ENCODE data around the gene CD81.

Gene CD81

GRCh38 chr11:2435288-2436012 is 58.3 kb downstream of the CD81 start:
- TF ChIP-seq ZNF70 (CRISPR knock-in tag; IDR thresholded peaks at IDR 0.05) (no peak), ZC3H10 (CRISPR knock-in tag; IDR thresholded peaks at IDR 0.05) (no peak)
- no peak for ATAC-seq

- ATAC-seq = no peak
- TF ChIP-seq TOX (CRISPR knock-in tag; IDR thresholded peaks at IDR 0.05; ENCODE audit: borderline replicate concordance) (no peak), TSHZ2 (CRISPR knock-in tag; IDR thresholded peaks at IDR 0.05) (no peak), ZNF8 (CRISPR knock-in tag; IDR thresholded peaks at IDR 0.05) (no peak), ZNF70 (CRISPR knock-in tag; IDR thresholded peaks at IDR 0.05) (no peak), BACH2 (CRISPR knock-in tag; IDR thresholded peaks at IDR 0.05; ENCODE audit: borderline replicate concordance) (no peak), ISL1 (CRISPR knock-in tag; IDR thresholded peaks at IDR 0.05) (no peak), ZC3H10 (CRISPR knock-in tag; IDR thresholded peaks at IDR 0.05) (no peak), TCF4 (CRISPR knock-in tag; IDR thresholded peaks at IDR 0.05; ENCODE audit: borderline replicate concordance) (no peak), ZFP3 (CRISPR knock-in tag; IDR thresholded peaks at IDR 0.05) (no peak), OSR1 (CRISPR knock-in tag; IDR thresholded peaks at IDR 0.05) (no peak), SNAI2 (CRISPR knock-in tag; IDR thresholded peaks at IDR 0.05) (no peak), PPARA (CRISPR knock-in tag; IDR thresholded peaks at IDR 0.05; ENCODE audit: borderline replicate concordance) (no peak), PATZ1 (CRISPR knock-in tag; IDR thresholded peaks at IDR 0.05; ENCODE audit: borderline replicate concordance) (no peak), ZFP30 (CRISPR knock-in tag; IDR thresholded peaks at IDR 0.05) (no peak), POU6F1 (CRISPR knock-in tag; IDR thresholded peaks at IDR 0.05; ENCODE audit: borderline replicate concordance, low read depth) (no peak)
Measured at GRCh38 chr11:2436013-2436520, 59.0 kb downstream of the CD81 start.

- no peak for ATAC-seq
- TF ChIP-seq POU6F1 (CRISPR knock-in tag; IDR thresholded peaks at IDR 0.05; ENCODE audit: borderline replicate concordance, low read depth) (no peak), SNAI2 (CRISPR knock-in tag; IDR thresholded peaks at IDR 0.05) (no peak), OSR1 (CRISPR knock-in tag; IDR thresholded peaks at IDR 0.05) (no peak), CSDC2 (CRISPR knock-in tag; IDR thresholded peaks at IDR 0.05) (no peak), ZNF70 (CRISPR knock-in tag; IDR thresholded peaks at IDR 0.05) (no peak), TCF4 (CRISPR knock-in tag; IDR thresholded peaks at IDR 0.05; ENCODE audit: borderline replicate concordance) (no peak), ZFP3 (CRISPR knock-in tag; IDR thresholded peaks at IDR 0.05) (no peak), TOX (CRISPR knock-in tag; IDR thresholded peaks at IDR 0.05; ENCODE audit: borderline replicate concordance) (no peak), TSHZ2 (CRISPR knock-in tag; IDR thresholded peaks at IDR 0.05) (no peak), ZNF8 (CRISPR knock-in tag; IDR thresholded peaks at IDR 0.05) (no peak), ARNTL (CRISPR knock-in tag; IDR thresholded peaks at IDR 0.05; ENCODE audit: borderline replicate concordance, low read depth) (no peak), PATZ1 (CRISPR knock-in tag; IDR thresholded peaks at IDR 0.05; ENCODE audit: borderline replicate concordance) (no peak), ZFP30 (CRISPR knock-in tag; IDR thresholded peaks at IDR 0.05) (no peak), ISL1 (CRISPR knock-in tag; IDR thresholded peaks at IDR 0.05) (no peak), ESRRG (CRISPR knock-in tag; IDR thresholded peaks at IDR 0.05) (no peak), BACH2 (CRISPR knock-in tag; IDR thresholded peaks at IDR 0.05; ENCODE audit: borderline replicate concordance) (no peak), RARB (CRISPR knock-in tag; IDR thresholded peaks at IDR 0.05) (no peak), ZC3H10 (CRISPR knock-in tag; IDR thresholded peaks at IDR 0.05) (no peak)
Measured at GRCh38 chr11:2436521-2437031, 59.5 kb downstream of the CD81 start.
